HPDE6-E6E7 (cell line): ENCODE data around the gene DOCK7.
"Not testable (repeated sequence)": the region's sequence is repeated elsewhere in the genome, so short reads cannot be mapped to it uniquely, and the experiment has no call there.

Experiments
- DNase-seq: peaks from one replicate; pipeline ENCODE4 v3.0.0; 2011; ENCODE audit warnings: missing footprints; ENCODE audit errors: extremely low spot score

Gene DOCK7

GRCh38 chr1:62530516-62531154 lies 157.6 kb downstream of the DOCK7 start:
- no peak for DNase-seq

- no peak for DNase-seq
Measured at GRCh38 chr1:62529227-62529626, 159.0 kb downstream of the DOCK7 start.

GRCh38 chr1:62528015-62528414 lies 160.2 kb downstream of the DOCK7 start:
- no peak for DNase-seq

DNA sequence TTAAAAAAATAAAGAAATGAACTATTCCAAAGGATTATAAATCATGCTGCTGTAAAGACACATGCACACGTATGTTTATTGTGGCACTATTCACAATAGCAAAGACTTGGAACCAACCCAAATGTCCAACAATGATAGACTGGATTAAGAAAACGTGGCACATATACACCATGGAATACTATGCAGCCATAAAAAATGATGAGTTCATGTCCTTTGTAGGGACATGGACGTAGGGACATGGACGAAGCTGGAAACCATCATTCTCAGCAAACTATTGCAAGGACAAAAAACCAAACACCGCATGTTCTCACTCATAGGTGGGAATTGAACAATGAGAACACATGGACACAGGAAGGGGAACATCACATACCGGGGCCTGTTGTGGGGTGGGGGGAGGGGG lies 160.8 kb downstream of the DOCK7 start:
- DNase-seq, result not testable (repeated sequence)

GRCh38 chr1:62523860-62524259 lies 164.3 kb downstream of the DOCK7 start:
- no peak for DNase-seq

DNA sequence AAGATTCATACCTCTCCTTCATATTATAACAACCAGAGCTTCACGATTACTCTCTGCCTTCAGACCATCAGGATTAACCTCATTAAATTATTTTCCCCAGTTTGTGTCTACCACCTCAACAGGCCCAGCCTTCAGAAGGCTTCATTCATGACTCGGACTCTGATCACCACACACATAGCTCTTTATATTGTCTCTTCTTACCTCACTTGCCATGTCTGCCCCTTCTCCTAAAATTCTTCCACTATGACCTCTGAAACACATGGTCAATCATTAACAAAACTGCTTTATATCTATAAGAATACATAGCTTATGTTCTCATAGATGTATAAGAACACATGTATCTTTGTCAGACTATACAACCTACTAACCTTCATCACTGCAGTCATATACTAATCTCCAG lies 171.6 kb downstream of the DOCK7 start:
- DNase-seq, result no peak

DNA sequence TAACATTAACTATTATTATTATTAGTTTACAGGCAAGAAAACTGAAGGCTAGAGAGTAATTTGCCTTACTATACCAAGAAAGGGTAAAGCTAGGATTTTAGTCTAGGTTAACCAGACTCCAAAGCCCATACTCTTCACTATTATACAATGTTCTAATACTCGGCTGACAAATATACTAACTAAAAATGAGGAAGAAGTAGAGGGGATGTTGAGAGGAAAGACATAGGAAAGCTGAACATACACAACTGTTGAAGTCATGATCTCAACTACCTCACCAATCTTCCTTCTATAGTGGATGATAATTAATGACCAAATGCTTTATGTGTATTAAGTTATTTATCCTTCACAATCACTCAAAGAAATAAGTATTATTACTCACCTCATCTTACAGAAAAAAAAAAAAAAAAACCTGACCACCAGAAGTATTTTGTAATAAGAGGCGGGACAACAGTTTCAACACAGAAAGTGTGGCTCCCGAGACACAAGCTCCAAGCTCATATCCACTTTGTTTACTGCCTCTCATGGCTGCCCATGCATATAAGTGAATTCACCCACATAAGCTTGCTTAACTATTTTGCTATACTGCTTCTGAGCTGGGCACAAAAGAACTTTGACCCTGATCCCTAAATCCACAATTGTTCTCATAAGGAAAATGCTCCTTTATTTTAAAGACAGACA lies 173.3 kb downstream of the DOCK7 start:
- DNase-seq, result no peak

DNA sequence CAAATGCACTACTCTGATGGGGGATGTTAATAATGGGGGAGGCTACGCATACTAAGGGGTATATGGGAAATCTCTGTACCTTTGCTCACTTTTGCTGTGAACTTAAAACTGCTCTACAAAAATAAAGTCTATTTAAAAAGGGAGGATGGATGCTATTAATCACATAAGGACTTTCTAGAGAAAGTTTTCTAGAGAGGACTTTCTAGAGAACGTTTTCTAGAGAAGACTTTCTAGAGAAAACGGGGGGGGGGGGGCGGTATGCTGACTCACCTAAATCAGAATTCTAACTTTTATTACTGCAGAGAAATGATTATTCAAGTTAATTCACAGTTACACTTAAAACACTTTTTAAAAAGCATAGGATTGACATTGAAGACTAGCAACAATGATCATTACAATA lies 175.2 kb downstream of the DOCK7 start:
- no peak for DNase-seq

DNA sequence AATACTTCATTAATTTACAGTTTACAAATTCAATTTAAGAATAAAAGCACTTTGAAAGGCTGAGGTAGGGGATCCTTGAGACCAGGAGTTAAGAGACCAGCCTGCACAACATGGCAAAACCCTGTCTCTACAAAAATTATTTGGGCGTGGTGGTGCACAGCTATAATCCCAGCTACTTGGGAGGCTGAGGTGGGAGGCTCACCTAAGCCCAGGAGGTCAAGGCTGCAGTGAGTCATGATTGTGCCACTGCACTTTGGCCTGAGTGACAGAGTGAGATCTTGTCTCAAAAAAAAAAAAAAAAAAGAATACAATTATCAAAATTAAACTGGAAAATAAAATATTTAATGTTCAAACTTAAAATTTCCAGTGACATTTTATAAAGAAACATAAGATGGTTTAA lies 179.2 kb downstream of the DOCK7 start:
- DNase-seq, result no peak

GRCh38 chr1:62508187-62508758 lies 179.9 kb downstream of the DOCK7 start:
- DNase-seq, result no peak

- no peak for DNase-seq
Measured at GRCh38 chr1:62500210-62500609, 188.0 kb downstream of the DOCK7 start.

DNA sequence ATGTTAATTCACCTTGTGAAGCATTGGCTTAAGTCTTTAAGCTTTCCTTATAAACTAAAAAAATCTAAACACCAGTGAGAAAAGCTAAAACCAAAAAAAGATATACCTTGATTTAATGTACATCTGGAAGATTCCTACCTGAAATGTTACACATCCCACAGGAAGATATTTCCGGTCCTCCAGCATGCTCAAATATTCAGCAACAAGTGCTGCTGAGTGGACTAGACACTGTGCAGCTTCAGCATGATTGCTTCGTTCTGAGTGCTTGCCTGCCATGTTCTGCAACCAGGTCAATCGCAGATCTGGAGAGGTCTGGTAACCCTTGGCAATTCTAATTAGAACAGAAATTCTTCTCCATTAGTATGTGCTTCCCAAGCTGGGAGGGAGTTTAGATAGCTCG lies 194.0 kb downstream of the DOCK7 start:
- no peak for DNase-seq

DNA sequence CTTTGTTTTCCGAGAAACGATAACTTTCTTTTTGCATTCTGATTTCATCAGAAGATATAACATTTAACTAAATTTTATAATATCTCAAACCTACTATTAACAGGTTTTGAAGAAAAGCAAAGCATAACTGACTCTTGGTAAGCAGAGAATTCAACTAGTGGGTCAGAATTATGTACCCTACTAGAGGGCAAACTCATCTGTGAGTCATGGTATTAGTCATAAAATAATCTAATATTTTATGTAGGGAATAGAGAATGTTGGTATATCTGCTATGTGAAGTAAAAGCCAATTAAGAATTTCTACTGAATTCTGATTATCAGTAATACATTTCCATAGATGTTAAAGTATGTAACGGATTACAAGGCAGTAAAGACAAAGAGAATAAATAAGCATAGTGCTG lies 194.5 kb downstream of the DOCK7 start:
- DNase-seq, result no peak

GRCh38 chr1:62492521-62492920 lies 195.7 kb downstream of the DOCK7 start:
- no peak for DNase-seq

DNA sequence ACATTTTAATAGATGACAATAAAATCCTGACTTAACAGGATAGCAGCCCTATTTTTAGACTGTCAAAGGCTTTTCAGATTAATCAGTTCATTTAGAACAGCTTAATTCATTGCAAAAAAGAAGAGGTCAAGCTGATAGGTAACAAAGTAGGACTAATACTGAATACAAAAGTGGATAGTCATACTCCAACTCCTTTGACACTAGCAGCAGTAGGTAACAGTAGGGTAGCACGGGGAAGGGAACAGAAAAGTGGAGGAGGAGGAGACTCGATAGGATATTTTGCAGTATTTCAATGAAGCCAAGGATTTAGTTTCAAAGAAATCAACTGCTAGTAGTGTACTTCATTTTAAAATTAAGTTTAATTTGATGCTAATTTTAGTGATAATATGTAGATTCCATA lies 200.2 kb downstream of the DOCK7 start:
- no peak for DNase-seq

DNA sequence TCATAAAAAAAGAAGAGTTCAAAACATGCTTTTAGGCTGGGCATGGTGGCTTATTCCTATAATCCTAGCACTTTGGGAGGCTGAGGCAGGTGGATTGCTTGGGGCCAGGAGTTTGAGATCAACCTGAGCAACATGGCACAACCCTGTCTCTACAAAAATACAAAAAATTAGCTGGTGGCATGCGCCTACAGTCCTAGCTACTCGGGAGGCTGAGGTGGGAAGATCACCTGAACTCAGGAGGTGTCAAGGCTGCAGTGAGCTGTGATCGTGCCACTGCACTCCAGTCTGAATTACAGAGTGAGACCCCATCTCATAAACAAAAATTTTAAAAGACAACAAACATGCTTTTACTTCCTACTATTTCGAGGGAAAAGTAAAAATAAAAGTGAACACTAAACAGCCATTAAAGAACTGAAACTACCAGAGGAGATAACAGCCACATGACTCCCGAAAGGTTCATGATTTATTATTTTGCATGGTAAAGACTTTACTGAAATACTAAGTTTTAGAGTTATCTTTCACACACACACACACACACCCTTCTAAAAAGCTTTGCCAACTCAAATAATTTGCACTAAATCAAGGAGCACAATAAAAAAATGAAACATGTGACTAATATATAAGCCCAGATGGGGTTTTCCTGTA lies 203.2 kb downstream of the DOCK7 start:
- DNase-seq, result no peak

DNA sequence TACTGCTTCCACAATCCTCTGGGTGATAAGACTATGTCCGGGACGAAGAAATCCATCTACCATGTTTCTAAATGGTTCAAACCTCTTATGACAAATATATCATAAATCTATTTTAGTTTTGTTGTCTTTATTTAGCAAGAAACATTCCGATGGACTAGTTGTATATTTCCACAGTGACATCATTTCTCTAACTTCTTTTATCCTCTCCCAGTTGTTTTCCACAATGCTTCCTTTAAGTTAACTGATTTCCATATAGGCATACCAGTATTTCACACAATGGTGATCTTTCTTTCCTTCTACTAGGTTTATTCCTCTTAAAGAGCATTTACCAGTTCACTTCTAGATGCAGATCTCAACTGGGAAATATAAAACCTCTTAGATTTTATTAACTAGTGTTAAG lies 206.5 kb downstream of the DOCK7 start:
- no peak for DNase-seq

DNA sequence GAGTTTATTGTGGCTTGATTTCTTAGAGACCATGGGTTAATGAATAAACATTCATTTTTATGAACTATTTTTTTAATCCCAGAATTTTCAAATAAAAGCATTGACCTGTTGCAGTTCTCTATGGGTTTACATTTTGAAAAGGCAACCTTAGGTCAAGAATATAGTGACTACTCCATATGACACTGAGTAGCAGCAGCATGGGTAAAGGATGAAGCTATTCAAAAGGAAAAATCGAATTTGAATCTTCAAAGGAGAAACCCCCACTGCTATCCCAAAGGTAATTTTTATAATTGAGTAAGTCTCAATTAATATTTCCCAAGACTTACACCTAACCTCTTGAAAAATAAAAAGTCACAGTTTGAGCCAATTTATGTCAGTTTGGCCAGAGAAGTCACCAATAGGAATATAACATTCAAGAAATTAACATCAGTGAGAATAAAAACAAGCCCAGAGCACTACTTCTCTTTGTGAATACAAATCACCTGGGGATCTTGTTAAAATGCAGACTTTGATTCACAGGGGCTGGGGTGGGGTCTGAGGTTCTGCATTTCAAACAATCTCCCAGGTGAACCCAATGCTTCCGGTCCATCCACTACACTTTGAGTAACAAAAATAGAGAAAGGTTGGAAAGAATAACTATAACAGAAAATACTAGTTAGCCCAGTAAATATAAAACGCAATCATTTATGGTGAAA lies 211.5 kb downstream of the DOCK7 start:
- no peak for DNase-seq

DNA sequence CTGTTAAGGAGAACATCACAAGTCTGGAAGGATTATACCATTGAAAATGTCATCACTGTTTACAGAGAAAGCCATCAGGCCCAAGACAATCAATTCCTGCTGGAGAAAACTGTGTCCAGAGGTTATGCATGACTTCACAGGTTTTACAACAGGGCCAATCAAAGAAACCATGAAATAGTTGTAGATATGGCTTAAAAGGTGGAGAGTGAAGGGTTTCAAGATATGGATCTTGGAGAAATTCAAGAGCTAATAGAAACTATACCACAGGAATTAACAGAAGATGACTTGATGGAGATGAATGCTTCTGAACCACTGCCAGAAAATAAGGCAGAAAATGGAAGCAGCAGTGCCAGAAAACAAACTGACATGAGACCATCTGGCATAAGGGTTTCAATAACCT lies 221.1 kb downstream of the DOCK7 start:
- no peak for DNase-seq

GRCh38 chr1:62462370-62462769 lies 225.8 kb downstream of the DOCK7 start:
- no peak for DNase-seq

- no peak for DNase-seq
Measured at GRCh38 chr1:62457955-62458354, 230.2 kb downstream of the DOCK7 start.

- DNase-seq, result no peak
Measured at GRCh38 chr1:62452951-62453350, 235.2 kb downstream of the DOCK7 start.
